ENCODE data around the gene HPS1.

DNA sequence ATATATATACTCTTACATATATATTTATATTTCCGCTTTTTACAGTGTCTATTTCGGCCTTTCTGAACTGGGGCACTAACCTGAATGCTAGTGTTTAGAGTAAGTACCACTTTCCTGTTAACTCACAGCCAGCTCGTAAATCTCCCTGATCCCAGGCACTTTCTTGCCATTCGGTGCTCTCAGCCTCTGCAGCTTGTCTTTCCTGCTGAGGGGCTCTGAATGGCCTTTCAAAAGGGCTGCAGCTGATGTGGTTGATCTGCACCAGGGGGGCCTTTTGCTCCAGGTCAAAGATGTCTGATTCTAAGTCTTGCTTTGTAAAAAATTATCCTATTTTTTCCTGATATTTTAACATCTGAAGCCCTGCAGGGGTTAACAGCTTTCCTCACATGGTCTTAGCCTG lies 25.5 kb upstream of the HPS1 start:
- no peak for TF ChIP-seq CTCF (IDR thresholded peaks at IDR 0.05)
- no peak for TF ChIP-seq POLR2A (IDR thresholded peaks at IDR 0.05)
